Lower leg skin (tissue), 4 donors: ENCODE measurements around the gene PDP2. TPM values are rescaled to one million over a fixed set of nuclear protein-coding genes. Genes with fewer than 3 reads are reported as not detected.

Source experiments
- DNase-seq, 2 donors: peaks; one replicate each; pipeline ENCODE4 v3.0.0-alpha.2; 2019; ENCODE audit warnings: low spot score in 2 of 2
- H3K4me3 ChIP-seq: fragments of 200-600 bp; sonication (generic); 2 replicates; pipeline ENCODE4 v1.5.1; 2017; ENCODE audit warnings: mild to moderate bottlenecking, low read depth; ENCODE audit not compliant: poor library complexity, severe bottlenecking
- POLR2A ChIP-seq, 2 donors: fragments of 450-650 bp; IDR thresholded peaks; one replicate each; pipeline ENCODE4 v1.6.1; 2016 to 2017; ENCODE audit warnings: antibody characterized with exemption in 2 of 2, mild to moderate bottlenecking in 1 of 2, moderate library complexity in 1 of 2
- WGBS, 2 donors: methylation state at CpG; one replicate each; pipeline ENCODE4 v1.1.5; 2018; 5-methylcytosine and 5-hydroxymethylcytosine counted together
- intact Hi-C: fragments of 100-400 bp; cut with DNase I; formaldehyde crosslinking; loops from one replicate; pipeline ENCODE4 v1.15.0; 2023; ENCODE audit warnings: low total_unique reads
- total RNA-seq, 4 donors: library from RNA; depleted of rRNA; stranded (reverse); fragments of >200 nt; gene quantifications; one replicate each; pipeline ENCODE4 v1.1.0, GENCODE V29; 2016
- TF ChIP-seq, protein P1 (sequence below), 3 donors: fragments of 450-650 bp; IDR thresholded peaks; one replicate each; pipeline ENCODE4 v1.5.1; 2016; ENCODE audit warnings: antibody characterized with exemption in 3 of 3, mild to moderate bottlenecking in 3 of 3, moderate library complexity in 2 of 3

Gene PDP2
- total RNA-seq, 4 donors from 2014 or later: 3.2 to 8.8 (median 7.2) TPM

GRCh38 chr16:66874079-66874775, 6.1 kb upstream of the PDP2 start:
- intact Hi-C loops: no loop called here
- TF ChIP-seq, protein P1, sequence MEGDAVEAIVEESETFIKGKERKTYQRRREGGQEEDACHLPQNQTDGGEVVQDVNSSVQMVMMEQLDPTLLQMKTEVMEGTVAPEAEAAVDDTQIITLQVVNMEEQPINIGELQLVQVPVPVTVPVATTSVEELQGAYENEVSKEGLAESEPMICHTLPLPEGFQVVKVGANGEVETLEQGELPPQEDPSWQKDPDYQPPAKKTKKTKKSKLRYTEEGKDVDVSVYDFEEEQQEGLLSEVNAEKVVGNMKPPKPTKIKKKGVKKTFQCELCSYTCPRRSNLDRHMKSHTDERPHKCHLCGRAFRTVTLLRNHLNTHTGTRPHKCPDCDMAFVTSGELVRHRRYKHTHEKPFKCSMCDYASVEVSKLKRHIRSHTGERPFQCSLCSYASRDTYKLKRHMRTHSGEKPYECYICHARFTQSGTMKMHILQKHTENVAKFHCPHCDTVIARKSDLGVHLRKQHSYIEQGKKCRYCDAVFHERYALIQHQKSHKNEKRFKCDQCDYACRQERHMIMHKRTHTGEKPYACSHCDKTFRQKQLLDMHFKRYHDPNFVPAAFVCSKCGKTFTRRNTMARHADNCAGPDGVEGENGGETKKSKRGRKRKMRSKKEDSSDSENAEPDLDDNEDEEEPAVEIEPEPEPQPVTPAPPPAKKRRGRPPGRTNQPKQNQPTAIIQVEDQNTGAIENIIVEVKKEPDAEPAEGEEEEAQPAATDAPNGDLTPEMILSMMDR (IDR thresholded peaks at IDR 0.05): no peak
- TF ChIP-seq POLR2A (IDR thresholded peaks at IDR 0.05): no peak
- WGBS, 2 donors: 38 to 59% methylated on average over 1 of the region's 1 CpG
- H3K4me3 ChIP-seq: no peak overlapping the region
- DNase-seq: no peak

DNA sequence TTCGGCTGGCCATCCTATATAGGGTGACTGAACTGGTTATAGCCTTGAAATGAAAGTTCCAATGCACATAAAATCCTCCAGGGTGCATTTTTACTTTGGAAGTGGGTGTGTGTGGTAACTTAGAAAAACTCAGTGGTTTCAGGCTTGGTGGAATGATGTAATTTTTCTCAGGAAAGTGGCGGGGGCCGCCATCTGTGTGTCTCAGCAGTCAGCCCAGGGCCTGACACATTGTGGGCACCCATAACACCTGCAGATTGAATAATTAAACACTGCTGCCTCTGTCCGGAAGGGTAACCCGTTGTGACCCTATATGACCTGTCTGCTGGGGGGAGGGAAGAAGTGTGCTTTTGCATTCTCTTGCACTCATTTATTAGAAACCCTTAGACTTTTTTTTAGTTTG, 2.2 kb upstream of the PDP2 start:
- TF ChIP-seq, protein P1 (IDR thresholded peaks at IDR 0.05): no peak
- TF ChIP-seq POLR2A (IDR thresholded peaks at IDR 0.05): no peak
- no peak overlapping the region for H3K4me3 ChIP-seq
- DNase-seq: no peak
- intact Hi-C loops: no loop called here
- 61 to 65% methylated on average over 5 of the region's 5 CpGs for WGBS, 2 donors

GRCh38 chr16:66881014-66881417, 701 bp downstream of the PDP2 start:
- WGBS, 2 donors: 3 to 5% methylated on average over 18 to 20 of the region's 23 CpGs
- TF ChIP-seq, protein P1 (IDR thresholded peaks at IDR 0.05): no peak
- TF ChIP-seq POLR2A (IDR thresholded peaks at IDR 0.05): no peak
- DNase-seq: no peak
- peak overlapping the region; percentile 67 for H3K4me3 ChIP-seq
- intact Hi-C loops: no loop called here

GRCh38 chr16:66881560-66881959, 1.2 kb downstream of the PDP2 start:
- H3K4me3 ChIP-seq: no peak overlapping the region
- WGBS, 2 donors: 81 to 89% methylated on average over 2 of the region's 2 CpGs
- intact Hi-C loops: no loop called here
- TF ChIP-seq, protein P1 (IDR thresholded peaks at IDR 0.05): no peak
- no peak for TF ChIP-seq POLR2A (IDR thresholded peaks at IDR 0.05)
- no peak for DNase-seq

DNA sequence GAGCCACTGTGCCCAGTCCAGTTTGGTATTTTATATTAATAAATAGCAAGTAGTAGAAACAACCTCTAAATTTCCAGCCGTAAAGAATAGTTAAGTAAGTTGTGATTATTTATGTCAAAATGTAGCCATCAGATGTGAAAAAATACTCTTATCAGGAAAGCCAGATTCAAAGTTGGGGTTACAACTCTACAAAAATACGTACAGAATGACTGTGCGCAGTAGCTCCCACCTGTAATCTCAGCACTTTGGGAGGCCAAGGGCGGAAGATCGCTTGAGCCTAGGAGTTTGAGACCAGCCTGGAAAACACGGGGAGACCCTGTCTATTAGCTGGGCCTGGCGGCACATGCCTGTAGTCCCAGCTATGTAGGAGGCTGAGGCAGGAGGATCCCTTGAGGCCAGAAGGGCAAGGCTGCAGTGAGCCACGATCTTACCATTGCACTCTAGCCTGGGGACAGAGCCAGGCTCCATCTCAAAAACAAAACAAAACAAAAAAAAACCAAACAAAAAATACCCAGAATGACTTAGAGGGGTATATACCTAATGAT, 1.7 kb downstream of the PDP2 start:
- intact Hi-C loops: no loop called here
- 88 to 94% methylated on average over 8 of the region's 8 CpGs for WGBS, 2 donors
- no peak for TF ChIP-seq POLR2A (IDR thresholded peaks at IDR 0.05)
- TF ChIP-seq, protein P1 (IDR thresholded peaks at IDR 0.05): no peak
- no peak overlapping the region for H3K4me3 ChIP-seq
- DNase-seq: no peak
